COLO668 (cell line): ENCODE measurements around the gene MCF2L.

Experiments
- DNase-seq: peaks from one replicate; lab custom pipeline; 2025; ENCODE audit not compliant: unreplicated experiment; lab: John Stamatoyannopoulos, UW

Gene MCF2L

GRCh38 chr13:112943309-112944125 is 25.5 kb upstream of the MCF2L start:
- DNase-seq: peak; percentile 87

DNA sequence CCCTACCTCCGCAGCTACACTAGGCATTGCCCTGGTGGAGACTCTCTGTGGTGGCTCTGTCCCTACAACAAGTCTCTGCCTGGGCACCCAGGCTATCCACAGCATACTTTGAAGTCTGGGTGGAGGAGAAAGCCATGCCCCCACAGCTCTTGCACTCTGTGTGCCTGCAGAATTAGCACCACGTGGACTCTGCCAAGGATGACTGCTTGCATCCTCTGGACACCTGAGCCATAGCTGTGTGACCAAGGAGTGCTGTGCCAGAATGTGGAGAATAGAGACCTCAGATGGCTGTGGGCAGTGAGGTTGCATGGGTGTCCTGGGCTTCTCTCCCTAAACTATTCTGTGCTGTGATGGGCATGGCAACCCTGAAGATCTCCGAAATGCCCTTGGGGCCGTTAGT is 21.2 kb upstream of the MCF2L start:
- no peak for DNase-seq

GRCh38 chr13:112951674-112952371 is 17.2 kb upstream of the MCF2L start:
- DNase-seq: no peak

DNA sequence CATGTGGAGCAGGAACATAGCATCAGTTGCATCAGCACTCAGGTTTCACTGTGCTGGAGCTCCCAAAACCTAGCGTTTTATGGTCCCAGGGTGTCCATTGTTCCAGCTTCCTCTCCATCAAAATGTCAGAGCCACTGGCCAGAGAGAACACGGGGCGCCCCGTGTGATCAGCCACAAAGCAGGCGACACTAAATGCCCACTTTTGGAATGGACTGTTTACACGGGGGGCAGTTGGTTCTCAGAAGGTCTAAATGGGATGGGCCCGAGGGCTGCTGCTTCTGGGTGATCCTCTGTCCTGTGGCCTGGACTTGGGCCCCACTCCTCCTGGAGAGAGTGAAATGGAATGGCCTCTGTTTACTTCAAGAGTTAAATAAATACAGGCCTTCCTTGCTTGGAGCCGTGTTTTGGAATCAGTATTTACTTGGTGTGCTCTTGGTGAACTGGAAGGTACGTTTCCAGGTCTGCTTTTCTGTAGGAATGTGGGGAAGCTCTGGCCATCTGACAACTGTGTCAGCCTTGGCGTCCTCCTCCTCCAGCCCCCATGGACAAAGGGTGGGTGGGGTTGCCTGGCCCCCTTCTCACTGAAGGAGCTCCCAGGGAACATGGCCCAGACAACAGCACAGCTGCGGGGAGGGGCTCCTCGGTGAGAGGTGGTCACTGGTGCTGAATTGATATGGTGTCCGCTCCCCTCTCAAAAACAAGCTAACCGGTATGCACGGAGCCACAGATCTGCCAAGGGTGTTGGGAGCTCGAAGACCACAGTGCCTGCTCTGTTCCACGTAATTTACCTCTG is 16.1 kb upstream of the MCF2L start:
- DNase-seq: no peak

GRCh38 chr13:112953591-112954487 is 15.2 kb upstream of the MCF2L start:
- DNase-seq: peak; percentile 64

GRCh38 chr13:112954488-112955270 is 14.3 kb upstream of the MCF2L start:
- peak; percentile 64 for DNase-seq

GRCh38 chr13:112955271-112955937 is 13.6 kb upstream of the MCF2L start:
- no peak for DNase-seq

DNA sequence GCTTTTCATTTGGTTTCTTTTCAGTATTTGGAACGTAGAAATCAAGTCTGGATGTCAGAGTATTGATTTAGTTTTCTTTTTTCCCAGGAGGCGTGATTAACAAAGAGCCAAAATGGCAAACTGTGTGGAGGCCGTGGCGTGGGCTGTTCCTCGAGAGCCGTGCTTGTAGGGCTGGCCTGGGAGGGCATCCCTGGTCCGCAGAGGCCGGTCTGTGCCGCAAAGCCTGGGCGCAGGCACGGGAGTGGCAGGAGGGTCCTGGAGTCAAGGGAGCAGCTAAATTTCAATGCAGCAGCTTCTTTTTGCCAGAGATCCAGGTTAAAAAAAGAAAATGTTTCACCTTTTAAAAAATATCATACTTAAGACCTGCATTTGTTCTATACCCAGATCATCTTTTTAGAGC is 13.1 kb upstream of the MCF2L start:
- no peak for DNase-seq

DNA sequence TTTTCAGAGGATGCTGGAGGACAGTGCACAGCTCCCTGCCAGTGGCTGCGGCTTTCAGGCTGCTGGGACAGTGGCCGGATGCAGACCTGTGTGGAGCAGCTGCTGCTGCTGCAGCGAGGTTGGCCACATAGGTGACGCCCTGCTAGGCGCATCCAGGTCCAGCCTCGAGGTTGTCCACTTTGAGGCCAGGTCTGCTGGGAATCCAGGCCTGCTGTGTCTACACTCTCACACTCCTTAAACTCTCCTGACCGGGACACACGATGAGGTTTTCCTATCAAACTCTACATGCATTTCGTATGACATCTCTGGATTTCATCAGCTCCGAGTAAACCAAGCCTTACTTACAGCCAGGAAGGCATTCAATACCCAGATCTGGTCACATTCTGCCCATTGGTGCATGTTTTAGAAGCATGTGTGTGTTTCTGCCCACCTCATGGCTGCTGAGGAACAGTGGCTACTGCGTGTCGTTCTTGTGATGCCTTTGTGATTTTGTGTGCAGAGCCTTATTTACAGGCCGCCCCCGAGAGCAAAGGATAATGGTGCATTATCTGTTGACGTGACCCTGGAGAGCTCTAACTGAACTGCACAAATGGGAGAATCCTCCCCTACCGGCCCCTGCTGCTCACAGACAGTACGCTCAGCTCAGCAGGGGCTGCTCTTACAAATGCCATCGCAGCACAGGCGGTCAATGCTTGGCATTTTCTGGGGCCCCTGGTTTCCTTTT is 12.3 kb upstream of the MCF2L start:
- DNase-seq: no peak

GRCh38 chr13:112957295-112957677 is 11.7 kb upstream of the MCF2L start:
- DNase-seq: no peak

DNA sequence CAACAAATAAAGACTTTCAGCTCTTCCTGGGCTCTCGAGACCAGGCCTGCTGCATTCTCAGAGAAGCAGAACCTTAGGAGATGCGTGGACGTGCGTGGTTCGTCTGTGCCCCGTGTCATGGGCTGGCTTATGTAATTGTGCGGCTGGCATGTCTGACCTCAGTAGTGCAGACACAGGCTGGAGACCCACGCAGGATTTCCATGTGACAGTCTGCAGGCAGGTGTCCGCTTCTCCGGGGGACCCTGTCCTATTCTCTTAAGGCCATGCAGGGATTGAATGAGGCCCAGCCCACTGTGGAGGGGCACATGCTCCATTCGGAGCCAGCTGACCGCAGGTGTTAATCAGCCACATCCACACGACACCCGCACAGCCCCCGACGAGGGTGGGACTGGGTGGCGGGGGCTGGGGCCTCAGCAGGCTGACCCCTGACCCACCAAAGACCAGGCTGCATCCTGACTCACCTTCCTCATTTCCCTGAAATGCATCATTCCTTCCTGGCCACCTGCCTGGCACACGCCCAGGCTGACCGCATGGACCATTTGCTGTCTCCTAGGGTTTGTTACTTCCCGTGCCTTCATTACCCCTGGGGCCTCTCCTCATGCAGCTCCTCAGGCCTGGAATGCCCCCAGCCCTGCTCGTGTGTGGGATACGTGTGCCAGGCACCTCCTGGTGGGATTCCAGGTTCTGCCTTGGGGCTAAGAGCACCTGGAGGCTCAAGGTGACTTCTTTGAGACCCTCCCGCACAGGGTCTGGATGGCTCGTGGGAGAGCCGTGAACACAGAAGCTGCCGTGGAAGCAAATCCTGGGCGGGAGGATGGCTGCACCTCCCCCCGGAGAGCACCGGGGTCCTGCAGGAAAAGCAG is 10.7 kb upstream of the MCF2L start:
- DNase-seq: no peak

DNA sequence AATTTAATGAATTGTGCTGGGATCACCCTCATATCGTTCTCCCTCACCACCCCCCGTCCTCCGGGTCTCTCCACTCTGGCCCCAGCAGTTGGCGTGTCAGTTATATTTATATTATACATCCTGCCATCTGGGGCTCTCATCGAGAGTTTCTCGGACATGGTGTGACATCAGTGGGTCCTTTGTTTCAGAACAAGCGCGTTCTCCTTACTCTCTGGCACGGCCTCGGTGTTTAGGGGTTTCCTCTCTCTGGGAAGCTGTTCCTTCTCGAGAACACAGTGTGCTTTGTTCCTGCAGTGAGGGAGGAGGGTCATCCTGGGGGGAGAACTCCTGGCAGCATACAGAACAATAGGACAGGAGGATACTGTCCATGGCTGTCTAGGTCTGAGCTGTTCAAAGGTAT is 9.8 kb upstream of the MCF2L start:
- DNase-seq: no peak

DNA sequence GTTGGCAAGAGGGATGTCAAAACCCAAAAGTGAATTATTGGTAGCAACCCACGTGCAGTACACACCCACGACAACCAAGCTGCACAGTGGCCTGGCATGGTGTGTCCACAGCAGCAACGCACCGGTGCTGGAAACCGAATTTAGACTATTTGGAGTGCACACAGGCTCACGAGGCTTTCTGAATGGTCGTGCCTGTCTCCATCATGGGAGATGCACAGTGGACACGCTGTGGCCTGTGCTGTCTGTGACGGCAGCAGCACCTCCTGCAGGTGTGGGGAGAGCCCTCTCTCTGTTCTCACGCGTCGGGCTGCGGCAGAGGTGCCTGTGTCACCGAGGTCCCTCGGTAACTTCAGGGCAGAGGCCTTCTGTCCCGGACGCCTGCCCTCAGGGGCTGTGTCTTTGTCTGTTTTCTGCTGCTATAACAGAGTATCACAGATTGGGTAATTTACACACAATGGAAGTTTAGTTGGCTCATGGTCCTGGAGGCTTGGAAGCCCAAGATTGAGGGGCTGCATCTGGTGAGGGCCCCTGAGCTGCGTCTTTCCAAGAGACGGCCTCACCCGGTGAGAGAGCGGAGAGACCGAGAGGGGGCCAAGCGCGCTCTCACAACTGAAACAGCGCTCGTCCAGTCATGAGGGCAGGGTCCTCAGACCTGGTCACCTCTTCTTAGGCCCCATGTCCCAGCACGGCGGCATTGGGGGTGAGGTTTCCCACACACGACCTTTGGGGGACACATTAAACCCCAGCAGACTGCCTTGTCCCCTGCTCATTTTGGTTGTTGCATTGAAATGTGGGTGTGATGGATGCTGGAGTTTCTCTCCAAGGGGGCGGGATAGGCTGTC is 9.1 kb upstream of the MCF2L start:
- DNase-seq: no peak

DNA sequence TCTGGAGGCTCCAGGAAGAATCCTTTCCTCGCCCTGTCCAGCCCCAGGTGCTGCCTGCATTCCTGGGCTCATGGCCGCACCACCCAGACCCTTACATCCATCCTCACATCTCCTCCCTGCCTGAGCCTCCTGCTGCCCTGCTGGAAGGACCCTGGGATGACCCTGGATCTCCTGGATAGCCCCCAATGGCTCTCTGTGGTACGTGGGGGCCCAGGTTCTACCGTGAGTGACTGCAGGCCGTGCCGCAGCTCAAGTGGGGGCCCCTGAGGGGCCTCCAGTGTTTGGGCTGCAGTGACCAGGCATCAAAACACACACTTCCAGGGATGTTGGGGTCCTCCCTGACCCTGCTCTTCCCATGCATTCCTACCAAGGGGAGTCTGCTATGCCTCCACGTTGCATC is 8.3 kb upstream of the MCF2L start:
- DNase-seq: no peak

DNA sequence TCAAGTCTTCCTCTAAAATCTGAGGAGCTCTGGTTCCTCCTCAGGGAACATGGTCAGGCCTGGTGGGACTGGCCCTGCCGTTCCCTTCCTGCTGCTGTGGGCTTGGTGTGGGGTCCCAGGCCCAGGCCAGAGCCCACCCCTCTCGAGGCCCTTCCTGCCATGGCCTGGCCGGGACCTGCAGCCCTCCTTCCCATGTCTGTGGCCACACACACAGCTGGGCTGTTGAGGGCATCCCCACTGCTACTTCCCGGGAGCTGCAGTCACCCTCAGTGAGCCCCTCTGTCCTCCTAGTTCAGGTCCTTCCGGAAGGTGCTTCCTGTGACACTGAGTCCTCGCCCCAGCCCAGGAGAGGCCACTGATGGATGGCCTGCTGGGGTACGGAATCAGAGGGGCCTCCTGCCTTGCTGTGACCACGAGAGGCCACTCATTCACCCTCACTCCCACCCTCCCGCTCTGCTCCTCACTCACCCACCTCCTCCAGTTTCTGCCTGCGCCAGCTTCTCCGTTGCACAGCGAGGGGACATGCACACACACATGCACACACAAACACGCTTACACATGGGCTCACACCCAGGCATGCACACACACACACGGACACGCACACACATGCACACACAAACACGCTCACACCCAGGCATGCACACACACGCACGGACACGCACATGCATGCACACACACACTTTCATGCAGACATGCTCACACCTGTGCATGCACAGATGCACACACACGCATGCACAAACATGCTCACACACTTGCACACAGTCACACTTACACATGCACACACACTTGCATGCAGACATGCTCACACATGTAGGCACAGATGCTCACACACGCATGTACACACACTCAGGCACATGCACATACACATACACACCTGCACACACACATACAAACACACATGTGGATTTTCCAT is 7.3 kb upstream of the MCF2L start:
- no peak for DNase-seq

DNA sequence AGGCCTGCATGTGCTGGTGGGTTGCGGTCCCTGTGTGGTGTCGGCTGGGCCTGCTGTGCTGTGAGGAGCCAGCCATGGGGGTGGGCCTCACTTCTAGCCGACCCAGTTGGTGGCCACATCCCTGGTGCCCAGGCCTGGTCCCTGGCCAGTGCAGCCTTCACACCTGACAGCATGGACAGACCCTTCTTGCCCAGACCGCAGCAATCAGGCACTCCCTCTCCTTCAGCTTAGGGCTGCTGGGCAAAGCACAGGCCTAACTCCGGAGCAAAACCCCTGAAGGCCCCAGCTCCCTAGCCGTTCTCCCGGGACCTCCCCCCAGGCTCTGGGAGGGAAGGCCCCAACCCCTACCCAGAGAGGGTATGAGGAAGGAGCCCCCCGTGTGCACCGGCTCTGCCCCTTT is 6.6 kb upstream of the MCF2L start:
- no peak for DNase-seq
